HepG2 (cell line): ENCODE data around the gene NEK6. TPM values are rescaled to one million over a fixed set of nuclear protein-coding genes. Genes with fewer than 3 reads are reported as not detected.

ENCODE experiments used
- CHCHD3 ChIP-seq: sonication (generic); formaldehyde crosslinking; IDR thresholded peaks from 2 replicates; pipeline ENCODE4 v1.8.0; 2022; ENCODE audit warnings: mild to moderate bottlenecking, missing genetic modification reagents, moderate library complexity
- ETV5 ChIP-seq: IDR thresholded peaks from 2 replicates; pipeline ENCODE4 v1.6.1; 2018; ENCODE audit warnings: missing biosample characterization, missing genetic modification reagents, inconsistent platforms, borderline replicate concordance
- FOXK1 ChIP-seq: sonication (generic); formaldehyde crosslinking; IDR thresholded peaks from 2 replicates; pipeline ENCODE4 v1.4.0; 2020; ENCODE audit warnings: low read depth, missing genetic modification reagents, borderline replicate concordance
- GATAD2A ChIP-seq: IDR thresholded peaks from 2 replicates; pipeline ENCODE4 v1.6.1; 2016
- GTF3A ChIP-seq: sonication (generic); formaldehyde crosslinking; conservative IDR thresholded peaks from 2 replicates; pipeline ENCODE4 v1.4.0; 2020; ENCODE audit warnings: mild to moderate bottlenecking, missing genetic modification reagents
- ISL2 ChIP-seq: sonication (generic); formaldehyde crosslinking; IDR thresholded peaks from 2 replicates; pipeline ENCODE4 v1.5.0; 2020; ENCODE audit warnings: missing genetic modification reagents
- MIXL1 ChIP-seq: IDR thresholded peaks from 2 replicates; pipeline ENCODE4 v1.6.1; 2016
- PLSCR1 ChIP-seq: sonication (generic); formaldehyde crosslinking; IDR thresholded peaks from 2 replicates; pipeline ENCODE4 v1.5.0; 2020; ENCODE audit warnings: missing genetic modification reagents, mild to moderate bottlenecking, borderline replicate concordance
- RFX3 ChIP-seq: IDR thresholded peaks from 2 replicates; pipeline ENCODE4 v1.6.1; 2016; ENCODE audit warnings: missing biosample characterization, missing genetic modification reagents
- TBL1XR1 ChIP-seq: fragments of 150-350 bp; IDR thresholded peaks from 2 replicates; pipeline ENCODE4 v1.6.1; 2014; ENCODE audit warnings: borderline replicate concordance, low read length; ENCODE audit not compliant: partially characterized antibody
- TBX2 ChIP-seq: sonication (generic); formaldehyde crosslinking; IDR thresholded peaks from 2 replicates; pipeline ENCODE4 v1.5.0; 2020; ENCODE audit warnings: missing genetic modification reagents, mild to moderate bottlenecking, borderline replicate concordance
- TCF7 ChIP-seq: sonication (generic); IDR thresholded peaks from 2 replicates; pipeline ENCODE4 v1.6.1; 2016; ENCODE audit warnings: antibody characterized with exemption, low read depth
- THYN1 ChIP-seq: sonication (generic); formaldehyde crosslinking; IDR thresholded peaks from 2 replicates; pipeline ENCODE4 v1.8.1; 2023; ENCODE audit warnings: low read depth, mild to moderate bottlenecking, moderate library complexity, missing genetic modification reagents, borderline replicate concordance
- TMF1 ChIP-seq: sonication (generic); formaldehyde crosslinking; IDR thresholded peaks from 2 replicates; pipeline ENCODE4 v1.8.1; 2022; ENCODE audit warnings: low read depth, missing genetic modification reagents
- ZBTB3 ChIP-seq: sonication (generic); formaldehyde crosslinking; IDR thresholded peaks from 2 replicates; pipeline ENCODE4 v1.4.0; 2020; ENCODE audit warnings: low read depth, mild to moderate bottlenecking, moderate library complexity, missing genetic modification reagents, borderline replicate concordance
- ZKSCAN5 ChIP-seq: sonication (generic); formaldehyde crosslinking; IDR thresholded peaks from 2 replicates; pipeline ENCODE4 v1.5.1; 2020; ENCODE audit warnings: mild to moderate bottlenecking, missing genetic modification reagents
- ZNF10 ChIP-seq: sonication (generic); formaldehyde crosslinking; IDR thresholded peaks from 2 replicates; pipeline ENCODE4 v1.4.0; 2020; ENCODE audit warnings: mild to moderate bottlenecking, low read depth, missing genetic modification reagents, borderline replicate concordance
- ZNF180 ChIP-seq: sonication (generic); formaldehyde crosslinking; IDR thresholded peaks from 2 replicates; pipeline ENCODE4 v1.4.0; 2020; ENCODE audit warnings: low read depth, missing genetic modification reagents, borderline replicate concordance
- ZNF879 ChIP-seq: sonication (generic); formaldehyde crosslinking; IDR thresholded peaks from 2 replicates; pipeline ENCODE4 v1.8.1; 2023; ENCODE audit warnings: missing genetic modification reagents
- polyA plus RNA-seq, 8 experiments: library from polyadenylated mRNA; depleted of rRNA in 3 of 8; stranded (reverse) in 7 of 8; unstranded in 1 of 8; fragments of >200 nt; fragmentation: Illumina TruSeq in 4 of 8; extraction: Trizol in 4 of 8; gene quantifications; 2 replicates each; pipeline versions ENCODE4 v1.2.1 to v1.2.3, GENCODE V29; 2011 to 2016; ENCODE audit warnings: low read depth in 4 of 8, missing spikeins in 1 of 8, mixed read lengths in 1 of 8; ENCODE audit not compliant: insufficient read depth in 1 of 8
- total RNA-seq, 5 experiments: library from RNA; depleted of rRNA; stranded (reverse); fragments of >200 nt; fragmentation: Illumina TruSeq; extraction: Trizol; gene quantifications; 2 replicates each; pipeline ENCODE4 v1.2.3, GENCODE V29; 2016; ENCODE audit warnings: low read depth in 1 of 5
- TF ChIP-seq, protein P1 (sequence below): IDR thresholded peaks from 2 replicates; pipeline ENCODE4 v1.6.1; 2018; ENCODE audit warnings: missing genetic modification reagents, mild to moderate bottlenecking, missing compliant biosample characterization
- TF ChIP-seq, protein P2 (sequence below): sonication (generic); formaldehyde crosslinking; conservative IDR thresholded peaks from 2 replicates; pipeline ENCODE4 v1.4.0; 2020; ENCODE audit warnings: mild to moderate bottlenecking, missing genetic modification reagents, moderate library complexity
- TF ChIP-seq, protein P3 (sequence below): sonication (generic); formaldehyde crosslinking; IDR thresholded peaks from 2 replicates; pipeline ENCODE4 v1.5.1; 2020; ENCODE audit warnings: missing genetic modification reagents, mild to moderate bottlenecking, borderline replicate concordance
- TF ChIP-seq, protein P4 (sequence below): sonication (generic); formaldehyde crosslinking; IDR thresholded peaks from 2 replicates; pipeline ENCODE4 v1.8.0; 2022; ENCODE audit warnings: missing genetic modification reagents, mild to moderate bottlenecking, borderline replicate concordance

NEK6 gene
- total and polyA plus RNA-seq, 2 of the 13 experiments (the other 11 are each of a cell fraction or from before 2014, with no cell fraction given): 30.4 to 119 TPM

- TF ChIP-seq, protein P1, sequence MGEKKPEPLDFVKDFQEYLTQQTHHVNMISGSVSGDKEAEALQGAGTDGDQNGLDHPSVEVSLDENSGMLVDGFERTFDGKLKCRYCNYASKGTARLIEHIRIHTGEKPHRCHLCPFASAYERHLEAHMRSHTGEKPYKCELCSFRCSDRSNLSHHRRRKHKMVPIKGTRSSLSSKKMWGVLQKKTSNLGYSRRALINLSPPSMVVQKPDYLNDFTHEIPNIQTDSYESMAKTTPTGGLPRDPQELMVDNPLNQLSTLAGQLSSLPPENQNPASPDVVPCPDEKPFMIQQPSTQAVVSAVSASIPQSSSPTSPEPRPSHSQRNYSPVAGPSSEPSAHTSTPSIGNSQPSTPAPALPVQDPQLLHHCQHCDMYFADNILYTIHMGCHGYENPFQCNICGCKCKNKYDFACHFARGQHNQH (CRISPR knock-in tag): peak; percentile 53; the same call in 1 of the 2 replicates
- no peak for TF ChIP-seq TBX2 (CRISPR knock-in tag)
- TF ChIP-seq FOXK1 (CRISPR knock-in tag): peak; percentile 72; the same call in 1 of the 2 replicates
- no peak for TF ChIP-seq RFX3 (CRISPR knock-in tag)
- TF ChIP-seq, protein P2, sequence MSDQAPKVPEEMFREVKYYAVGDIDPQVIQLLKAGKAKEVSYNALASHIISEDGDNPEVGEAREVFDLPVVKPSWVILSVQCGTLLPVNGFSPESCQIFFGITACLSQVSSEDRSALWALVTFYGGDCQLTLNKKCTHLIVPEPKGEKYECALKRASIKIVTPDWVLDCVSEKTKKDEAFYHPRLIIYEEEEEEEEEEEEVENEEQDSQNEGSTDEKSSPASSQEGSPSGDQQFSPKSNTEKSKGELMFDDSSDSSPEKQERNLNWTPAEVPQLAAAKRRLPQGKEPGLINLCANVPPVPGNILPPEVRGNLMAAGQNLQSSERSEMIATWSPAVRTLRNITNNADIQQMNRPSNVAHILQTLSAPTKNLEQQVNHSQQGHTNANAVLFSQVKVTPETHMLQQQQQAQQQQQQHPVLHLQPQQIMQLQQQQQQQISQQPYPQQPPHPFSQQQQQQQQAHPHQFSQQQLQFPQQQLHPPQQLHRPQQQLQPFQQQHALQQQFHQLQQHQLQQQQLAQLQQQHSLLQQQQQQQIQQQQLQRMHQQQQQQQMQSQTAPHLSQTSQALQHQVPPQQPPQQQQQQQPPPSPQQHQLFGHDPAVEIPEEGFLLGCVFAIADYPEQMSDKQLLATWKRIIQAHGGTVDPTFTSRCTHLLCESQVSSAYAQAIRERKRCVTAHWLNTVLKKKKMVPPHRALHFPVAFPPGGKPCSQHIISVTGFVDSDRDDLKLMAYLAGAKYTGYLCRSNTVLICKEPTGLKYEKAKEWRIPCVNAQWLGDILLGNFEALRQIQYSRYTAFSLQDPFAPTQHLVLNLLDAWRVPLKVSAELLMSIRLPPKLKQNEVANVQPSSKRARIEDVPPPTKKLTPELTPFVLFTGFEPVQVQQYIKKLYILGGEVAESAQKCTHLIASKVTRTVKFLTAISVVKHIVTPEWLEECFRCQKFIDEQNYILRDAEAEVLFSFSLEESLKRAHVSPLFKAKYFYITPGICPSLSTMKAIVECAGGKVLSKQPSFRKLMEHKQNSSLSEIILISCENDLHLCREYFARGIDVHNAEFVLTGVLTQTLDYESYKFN (CRISPR knock-in tag): peak; percentile 71
- no peak for TF ChIP-seq TMF1 (CRISPR knock-in tag)
- TF ChIP-seq ZNF879: no peak
- TF ChIP-seq PLSCR1: no peak
- no peak for TF ChIP-seq CHCHD3 (CRISPR knock-in tag)
- TF ChIP-seq, protein P3, sequence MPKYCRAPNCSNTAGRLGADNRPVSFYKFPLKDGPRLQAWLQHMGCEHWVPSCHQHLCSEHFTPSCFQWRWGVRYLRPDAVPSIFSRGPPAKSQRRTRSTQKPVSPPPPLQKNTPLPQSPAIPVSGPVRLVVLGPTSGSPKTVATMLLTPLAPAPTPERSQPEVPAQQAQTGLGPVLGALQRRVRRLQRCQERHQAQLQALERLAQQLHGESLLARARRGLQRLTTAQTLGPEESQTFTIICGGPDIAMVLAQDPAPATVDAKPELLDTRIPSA: no peak
- no peak for TF ChIP-seq ZNF180 (CRISPR knock-in tag)
- no peak for TF ChIP-seq ZNF10 (CRISPR knock-in tag)
- TF ChIP-seq TCF7: no peak; the same call in 1 of the 2 replicates
- TF ChIP-seq MIXL1 (CRISPR knock-in tag): no peak
- no peak for TF ChIP-seq ZKSCAN5 (CRISPR knock-in tag)
- TF ChIP-seq THYN1 (CRISPR knock-in tag): no peak
- TF ChIP-seq ISL2 (CRISPR knock-in tag): no peak
- TF ChIP-seq ZBTB3 (CRISPR knock-in tag): no peak
- no peak for TF ChIP-seq ETV5 (CRISPR knock-in tag)
- no peak for TF ChIP-seq GTF3A (CRISPR knock-in tag)
- TF ChIP-seq GATAD2A: peak; percentile 41; the same call in 1 of the 2 replicates
- TF ChIP-seq, protein P4, sequence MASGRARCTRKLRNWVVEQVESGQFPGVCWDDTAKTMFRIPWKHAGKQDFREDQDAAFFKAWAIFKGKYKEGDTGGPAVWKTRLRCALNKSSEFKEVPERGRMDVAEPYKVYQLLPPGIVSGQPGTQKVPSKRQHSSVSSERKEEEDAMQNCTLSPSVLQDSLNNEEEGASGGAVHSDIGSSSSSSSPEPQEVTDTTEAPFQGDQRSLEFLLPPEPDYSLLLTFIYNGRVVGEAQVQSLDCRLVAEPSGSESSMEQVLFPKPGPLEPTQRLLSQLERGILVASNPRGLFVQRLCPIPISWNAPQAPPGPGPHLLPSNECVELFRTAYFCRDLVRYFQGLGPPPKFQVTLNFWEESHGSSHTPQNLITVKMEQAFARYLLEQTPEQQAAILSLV (CRISPR knock-in tag): no peak
- TF ChIP-seq TBL1XR1: no peak
These were observed 92.9 kb downstream of the NEK6 start (continued) for GRCh38 chr9:124350494-124351263.
